Neural crest cell (in vitro differentiated cells): ENCODE results near the gene GSTM3. TPM values are rescaled to one million over a fixed set of nuclear protein-coding genes. Genes with fewer than 3 reads are reported as not detected.
A peak's percentile ranks its signal among the peaks of the same experiment; 100 is the strongest.

Experiments used
- DNase-seq: peaks from one replicate; pipeline ENCODE4 v3.0.0; 2021; ENCODE audit warnings: low read depth, mixed read lengths, low spot score
- H3K27ac Mint-ChIP-seq: one replicate; pipeline ENCODE4 v1.8.0; 2021; ENCODE audit warnings: mild to moderate bottlenecking, mixed read lengths; ENCODE audit not compliant: unreplicated experiment
- H3K27me3 Mint-ChIP-seq: 2 replicates; pipeline ENCODE4 v1.8.0; 2021; ENCODE audit warnings: low read depth, mild to moderate bottlenecking, mixed read lengths
- H3K36me3 Mint-ChIP-seq: 2 replicates; pipeline ENCODE4 v1.8.0; 2021; ENCODE audit warnings: low read depth, mild to moderate bottlenecking, mixed read lengths
- H3K4me1 Mint-ChIP-seq: 2 replicates; pipeline ENCODE4 v1.8.0; 2021; ENCODE audit warnings: mixed read lengths
- H3K4me3 Mint-ChIP-seq: one replicate; pipeline ENCODE4 v1.8.0; 2021; ENCODE audit warnings: mild to moderate bottlenecking, mixed read lengths
- H3K9me3 Mint-ChIP-seq: 2 replicates; pipeline ENCODE4 v1.8.0; 2021; ENCODE audit warnings: mixed read lengths
- total RNA-seq: library from RNA; stranded (reverse); gene quantifications from 2 replicates; pipeline ENCODE4 v1.2.1, GENCODE V29; 2021
- TF ChIP-seq, protein P1 (sequence below): fragments of 200-600 bp; sonication (generic); conservative IDR thresholded peaks from 2 replicates; pipeline ENCODE4 v1.5.0; 2021; ENCODE audit warnings: antibody characterized with exemption, mild to moderate bottlenecking

The GSTM3 gene
- total RNA-seq, 1 donor from 2014 or later, result 56.5 TPM

DNA sequence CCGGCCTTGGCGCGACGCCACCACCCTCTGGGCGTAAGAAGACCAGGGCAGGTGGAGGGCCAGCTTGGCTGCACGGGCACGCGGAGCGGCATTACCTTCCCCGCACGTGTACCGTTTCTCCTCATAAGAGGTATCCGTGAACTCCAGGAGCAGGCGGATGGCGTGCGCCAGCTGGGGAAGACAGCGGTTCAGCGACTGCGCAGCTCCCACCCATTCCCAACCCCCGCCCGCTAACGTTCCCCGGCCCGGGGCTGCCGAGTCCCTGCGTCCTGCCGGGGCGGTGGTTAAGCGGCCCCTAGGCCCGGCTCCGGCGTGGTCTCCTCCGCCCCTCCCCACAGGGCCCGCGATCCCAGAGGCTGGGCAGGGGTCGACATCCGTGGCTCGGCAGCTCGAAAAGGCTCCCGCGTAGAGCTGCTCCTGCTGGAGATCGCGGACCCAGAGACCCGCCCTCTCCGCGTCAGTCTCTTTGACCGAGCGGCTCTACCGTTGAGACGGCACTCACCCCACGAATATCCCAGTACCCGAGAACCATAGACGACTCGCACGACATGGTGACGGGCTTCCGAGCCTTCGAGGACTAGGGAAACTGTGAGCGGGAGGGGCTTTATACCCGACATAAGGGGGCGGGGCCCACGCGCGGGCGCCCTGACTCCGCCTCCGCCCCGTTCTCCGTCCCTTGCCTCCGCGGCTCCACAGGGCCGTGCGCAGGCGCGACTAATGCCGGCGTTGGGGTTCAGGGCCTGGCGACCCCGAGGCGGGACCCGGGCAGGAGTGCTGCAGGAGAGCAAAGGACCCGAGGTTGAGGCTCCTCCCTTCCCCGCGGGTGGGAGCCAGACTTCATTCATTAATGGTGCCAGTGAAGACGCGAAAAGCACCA, 862 bp downstream of the GSTM3 start:
- peaks cover 15% of the 10 kb centered on the region for H3K4me1 Mint-ChIP-seq
- TF ChIP-seq, protein P1, sequence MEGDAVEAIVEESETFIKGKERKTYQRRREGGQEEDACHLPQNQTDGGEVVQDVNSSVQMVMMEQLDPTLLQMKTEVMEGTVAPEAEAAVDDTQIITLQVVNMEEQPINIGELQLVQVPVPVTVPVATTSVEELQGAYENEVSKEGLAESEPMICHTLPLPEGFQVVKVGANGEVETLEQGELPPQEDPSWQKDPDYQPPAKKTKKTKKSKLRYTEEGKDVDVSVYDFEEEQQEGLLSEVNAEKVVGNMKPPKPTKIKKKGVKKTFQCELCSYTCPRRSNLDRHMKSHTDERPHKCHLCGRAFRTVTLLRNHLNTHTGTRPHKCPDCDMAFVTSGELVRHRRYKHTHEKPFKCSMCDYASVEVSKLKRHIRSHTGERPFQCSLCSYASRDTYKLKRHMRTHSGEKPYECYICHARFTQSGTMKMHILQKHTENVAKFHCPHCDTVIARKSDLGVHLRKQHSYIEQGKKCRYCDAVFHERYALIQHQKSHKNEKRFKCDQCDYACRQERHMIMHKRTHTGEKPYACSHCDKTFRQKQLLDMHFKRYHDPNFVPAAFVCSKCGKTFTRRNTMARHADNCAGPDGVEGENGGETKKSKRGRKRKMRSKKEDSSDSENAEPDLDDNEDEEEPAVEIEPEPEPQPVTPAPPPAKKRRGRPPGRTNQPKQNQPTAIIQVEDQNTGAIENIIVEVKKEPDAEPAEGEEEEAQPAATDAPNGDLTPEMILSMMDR, result no peak
- peaks cover 3% of the 10 kb centered on the region for H3K27me3 Mint-ChIP-seq
- peak; percentile 91 for DNase-seq
- H3K9me3 Mint-ChIP-seq, result no peaks in the 10 kb centered on the region
- peak overlapping the region; percentile 96 for H3K4me3 Mint-ChIP-seq
- H3K36me3 Mint-ChIP-seq, result peaks cover 4% of the 10 kb centered on the region
- peak overlapping the region; percentile 73 for H3K27ac Mint-ChIP-seq

DNA sequence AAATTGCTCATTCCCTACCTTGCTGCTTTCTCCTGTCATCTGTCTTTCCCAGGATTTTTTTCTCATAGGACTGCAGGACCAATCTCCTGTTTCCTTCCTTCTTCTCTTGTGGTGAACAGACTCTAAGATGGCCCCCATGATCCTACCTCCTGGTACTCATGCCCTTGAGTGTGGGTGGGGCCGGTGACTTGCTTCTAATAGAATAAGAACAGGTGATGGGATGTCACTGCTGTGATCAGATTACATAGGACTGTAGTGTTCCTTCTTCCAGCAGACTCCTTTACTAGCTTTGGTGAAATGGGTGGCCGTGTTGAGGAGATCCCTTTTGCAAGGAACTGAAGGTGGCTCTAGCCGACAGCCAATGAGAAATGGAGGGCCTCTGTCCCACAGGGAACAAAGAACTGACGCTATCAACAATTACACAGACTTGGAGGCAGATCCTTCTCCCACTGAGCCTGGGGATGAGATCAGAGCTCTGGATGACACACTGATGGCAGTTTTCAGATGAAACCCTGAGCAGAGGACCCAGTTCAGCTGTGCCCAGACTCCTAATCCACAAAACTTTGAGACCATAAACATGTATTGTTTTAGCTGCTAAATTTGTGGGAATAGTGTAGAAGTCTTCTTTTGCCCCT, 7.5 kb downstream of the GSTM3 start:
- no peaks in the 10 kb centered on the region for H3K9me3 Mint-ChIP-seq
- H3K36me3 Mint-ChIP-seq, result peaks cover 8% of the 10 kb centered on the region
- TF ChIP-seq, protein P1, result no peak
- H3K4me1 Mint-ChIP-seq, result peaks cover 8% of the 10 kb centered on the region
- no peak for DNase-seq
- no peak overlapping the region for H3K4me3 Mint-ChIP-seq
- H3K27me3 Mint-ChIP-seq, result no peaks in the 10 kb centered on the region
- no peak overlapping the region for H3K27ac Mint-ChIP-seq

- DNase-seq, result no peak
- no peak overlapping the region for H3K4me3 Mint-ChIP-seq
- no peaks in the 10 kb centered on the region for H3K9me3 Mint-ChIP-seq
- peaks cover 8% of the 10 kb centered on the region for H3K36me3 Mint-ChIP-seq
- TF ChIP-seq, protein P1, result no peak
- H3K27ac Mint-ChIP-seq, result no peak overlapping the region
- peaks cover 8% of the 10 kb centered on the region for H3K4me1 Mint-ChIP-seq
- no peaks in the 10 kb centered on the region for H3K27me3 Mint-ChIP-seq
These were observed 8.4 kb downstream of the GSTM3 start for GRCh38 chr1:109732390-109732881.

DNA sequence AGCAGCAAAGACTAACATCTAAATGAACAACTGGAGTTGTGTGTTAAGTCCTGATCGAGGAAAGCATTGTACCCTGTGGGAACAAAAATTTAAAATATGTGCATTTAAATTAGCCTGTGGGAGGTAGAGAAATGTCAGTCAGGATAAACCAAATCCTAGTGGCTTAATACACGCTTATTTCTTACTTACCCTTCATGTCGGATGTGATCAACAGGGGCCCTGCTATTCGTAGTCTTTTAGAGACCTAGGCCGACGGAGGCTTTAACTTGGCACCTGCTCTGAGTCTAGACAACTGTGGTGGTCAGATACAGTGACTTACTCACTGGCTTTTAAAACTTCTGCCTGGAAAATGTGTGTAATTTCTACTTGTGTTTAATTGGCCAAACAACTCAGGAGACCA, 10.2 kb downstream of the GSTM3 start:
- Mint-ChIP-seq H3K9me3 (peaks cover 2% of the 10 kb centered on the region), H3K27ac (peak overlapping the region; percentile 21), H3K4me1 (peaks cover 8% of the 10 kb centered on the region), H3K4me3 (no peak overlapping the region), H3K36me3 (peaks cover 4% of the 10 kb centered on the region), H3K27me3 (no peaks in the 10 kb centered on the region)
- TF ChIP-seq, protein P1, result no peak
- DNase-seq, result no peak

DNA sequence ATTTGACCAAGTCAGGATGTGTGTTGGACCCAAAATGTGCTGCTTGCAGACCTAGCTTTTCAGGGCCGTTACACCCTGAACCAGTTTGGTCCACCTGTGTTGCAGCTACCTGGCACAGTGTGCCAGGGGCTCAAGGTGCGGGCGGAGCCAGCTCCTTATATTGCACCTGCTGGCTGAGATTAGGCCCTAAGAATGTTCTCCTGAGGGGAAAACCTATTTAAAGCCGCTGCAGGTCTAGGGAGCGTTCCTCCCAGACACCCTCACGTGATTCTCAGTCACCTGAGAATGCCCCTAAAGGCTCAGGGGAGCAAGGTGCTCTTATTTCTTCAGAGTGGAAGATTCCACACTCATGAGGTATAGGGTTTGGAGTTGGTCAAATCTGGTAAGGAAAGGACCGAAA, 12.0 kb downstream of the GSTM3 start:
- Mint-ChIP-seq H3K27me3 (no peaks in the 10 kb centered on the region), H3K4me3 (no peak overlapping the region), H3K36me3 (no peaks in the 10 kb centered on the region), H3K4me1 (peaks cover 8% of the 10 kb centered on the region), H3K9me3 (peaks cover 2% of the 10 kb centered on the region), H3K27ac (no peak overlapping the region)
- TF ChIP-seq, protein P1, result no peak
- no peak for DNase-seq
